Caco-2 (cell line): ENCODE measurements around the gene PIK3C3. TPM values are rescaled to one million over a fixed set of nuclear protein-coding genes. Genes with fewer than 3 reads are reported as not detected.

Experiments used
- BruUV-seq: library from RNA; stranded (reverse); fragments of 400-500 nt; replicated peaks from 2 replicates; lab custom pipeline; 2021; lab: Mats Ljungman, UMichigan
- CTCF ChIA-PET: fragments of 300-600 bp; sonication (Branson Sonifier 250); formaldehyde crosslinking; loops from one replicate; lab custom pipeline; 2022; ENCODE audit warnings: antibody characterized with exemption; lab: Charles Lee
- POLR2A ChIA-PET: fragments of 300-600 bp; sonication (Branson Sonifier 250); formaldehyde crosslinking; loops from one replicate; lab custom pipeline; 2022; ENCODE audit warnings: antibody characterized with exemption; lab: Charles Lee
- DNase-seq, 2 experiments: peaks; one replicate each; pipeline versions ENCODE4 v3.0.0 to v3.0.0-alpha.2; 2020 to 2022
- H3K27me3 ChIP-seq: replicated peaks from 2 replicates; pipeline ENCODE4 v1.6.0; 2011; ENCODE audit warnings: low read length; ENCODE audit not compliant: control insufficient read depth, insufficient read depth
- H3K36me3 ChIP-seq: 2 replicates; pipeline ENCODE4 v1.5.1; 2011; ENCODE audit warnings: low read length; ENCODE audit not compliant: control insufficient read depth, insufficient read depth
- H3K4me1 ChIP-seq: fragments of 250-450 bp; sonication (Bioruptor Pico); 2 replicates; pipeline ENCODE4 v1.5.1; 2020; ENCODE audit warnings: mild to moderate bottlenecking
- H3K4me3 ChIP-seq: 2 replicates; pipeline ENCODE4 v1.5.1; 2011; ENCODE audit warnings: low read depth, mild to moderate bottlenecking, control low read depth, low read length
- H3K9me3 ChIP-seq: fragments of 250-450 bp; sonication (Bioruptor Pico); 2 replicates; pipeline ENCODE4 v1.5.1; 2020; ENCODE audit warnings: mild to moderate bottlenecking, moderate library complexity
- H3K27ac Mint-ChIP-seq: one replicate; pipeline ENCODE4 v1.8.0; 2022; ENCODE audit warnings: mixed read lengths; ENCODE audit not compliant: unreplicated experiment
- H3K27me3 Mint-ChIP-seq: one replicate; pipeline ENCODE4 v1.8.0; 2022; ENCODE audit warnings: mixed read lengths; ENCODE audit not compliant: insufficient read depth, unreplicated experiment
- H3K36me3 Mint-ChIP-seq: one replicate; pipeline ENCODE4 v1.8.0; 2022; ENCODE audit warnings: mild to moderate bottlenecking, mixed read lengths; ENCODE audit not compliant: insufficient read depth, unreplicated experiment
- H3K4me1 Mint-ChIP-seq: one replicate; pipeline ENCODE4 v1.8.0; 2022; ENCODE audit warnings: low read depth, mixed read lengths; ENCODE audit not compliant: unreplicated experiment
- H3K4me3 Mint-ChIP-seq: one replicate; pipeline ENCODE4 v1.8.0; 2022; ENCODE audit warnings: mild to moderate bottlenecking, moderate library complexity, mixed read lengths; ENCODE audit not compliant: unreplicated experiment
- H3K9me3 Mint-ChIP-seq: one replicate; pipeline ENCODE4 v1.8.0; 2022; ENCODE audit warnings: mixed read lengths; ENCODE audit not compliant: unreplicated experiment
- intact Hi-C: fragments of 100-400 bp; cut with micrococcal nuclease; formaldehyde crosslinking; loops from one replicate; pipeline ENCODE4 v1.10.0; 2022; ENCODE audit not compliant: unreplicated experiment
- total RNA-seq: library from RNA; stranded (reverse); gene quantifications from 2 replicates; pipeline ENCODE4 v1.2.3, GENCODE V29; 2022
- TF ChIP-seq, protein P1 (sequence below), 2 experiments: fragments of 200-600 bp in 1 of 2; IDR thresholded peaks; 1 replicate in 1 of 2; 2 replicates in 1 of 2; pipeline versions ENCODE4 v1.5.1 to v1.8.0; 2011 to 2022; ENCODE audit warnings: antibody characterized with exemption in 1 of 2, control low read depth in 1 of 2, inconsistent platforms in 1 of 2, low read depth in 1 of 2, low read length in 1 of 2, mild to moderate bottlenecking in 1 of 2, moderate library complexity in 1 of 2; ENCODE audit not compliant: insufficient read depth in 1 of 2, severe bottlenecking in 1 of 2, unreplicated experiment in 1 of 2

The PIK3C3 gene
- total RNA-seq, 1 experiment from 2014 or later: 19.7 TPM

DNA sequence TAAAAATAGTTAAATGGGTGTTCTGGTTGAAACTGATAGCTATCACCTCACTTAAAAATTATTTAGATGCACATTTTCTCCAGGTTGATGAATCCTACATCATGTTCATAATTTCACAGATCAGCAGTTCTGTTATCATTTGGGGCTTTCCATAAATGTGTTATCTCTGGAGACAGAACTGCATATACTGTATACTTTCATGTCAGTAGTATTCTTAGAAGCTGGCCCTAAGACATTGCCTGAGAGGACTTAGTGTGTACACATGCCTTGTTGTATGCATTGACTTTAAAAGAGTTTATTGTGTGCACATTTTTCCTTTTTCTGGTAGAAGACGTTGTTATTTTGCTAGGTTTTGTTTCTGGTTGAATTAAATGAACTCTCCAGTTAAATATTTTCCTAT lies 41.0 kb downstream of the PIK3C3 start:
- no TSS peak for BruUV-seq
- Histone ChIP-seq H3K4me1 (no peaks in the 10 kb centered on the region), H3K27me3 (no peaks in the 10 kb centered on the region), H3K9me3 (no peaks in the 10 kb centered on the region), H3K4me3 (no peak overlapping the region), H3K36me3 (no peaks in the 10 kb centered on the region)
- TF ChIP-seq, protein P1, sequence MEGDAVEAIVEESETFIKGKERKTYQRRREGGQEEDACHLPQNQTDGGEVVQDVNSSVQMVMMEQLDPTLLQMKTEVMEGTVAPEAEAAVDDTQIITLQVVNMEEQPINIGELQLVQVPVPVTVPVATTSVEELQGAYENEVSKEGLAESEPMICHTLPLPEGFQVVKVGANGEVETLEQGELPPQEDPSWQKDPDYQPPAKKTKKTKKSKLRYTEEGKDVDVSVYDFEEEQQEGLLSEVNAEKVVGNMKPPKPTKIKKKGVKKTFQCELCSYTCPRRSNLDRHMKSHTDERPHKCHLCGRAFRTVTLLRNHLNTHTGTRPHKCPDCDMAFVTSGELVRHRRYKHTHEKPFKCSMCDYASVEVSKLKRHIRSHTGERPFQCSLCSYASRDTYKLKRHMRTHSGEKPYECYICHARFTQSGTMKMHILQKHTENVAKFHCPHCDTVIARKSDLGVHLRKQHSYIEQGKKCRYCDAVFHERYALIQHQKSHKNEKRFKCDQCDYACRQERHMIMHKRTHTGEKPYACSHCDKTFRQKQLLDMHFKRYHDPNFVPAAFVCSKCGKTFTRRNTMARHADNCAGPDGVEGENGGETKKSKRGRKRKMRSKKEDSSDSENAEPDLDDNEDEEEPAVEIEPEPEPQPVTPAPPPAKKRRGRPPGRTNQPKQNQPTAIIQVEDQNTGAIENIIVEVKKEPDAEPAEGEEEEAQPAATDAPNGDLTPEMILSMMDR (IDR thresholded peaks at IDR 0.05; ENCODE audit: insufficient read depth in 1 of 2, low read depth in 1 of 2, low read length in 1 of 2, severe bottlenecking in 1 of 2, unreplicated experiment in 1 of 2): no peak
- intact Hi-C loops: no loop called here
- POLR2A ChIA-PET: no interaction called here
- no peak overlapping the region for H3K4me3 Mint-ChIP-seq
- CTCF ChIA-PET: no interaction called here
- no peaks in the 10 kb centered on the region for H3K27me3 Mint-ChIP-seq
- peaks cover 20% of the 10 kb centered on the region for H3K36me3 Mint-ChIP-seq
- H3K4me1 Mint-ChIP-seq: no peaks in the 10 kb centered on the region
- no peak for DNase-seq
- H3K9me3 Mint-ChIP-seq: no peaks in the 10 kb centered on the region
- H3K27ac Mint-ChIP-seq: no peak overlapping the region

DNA sequence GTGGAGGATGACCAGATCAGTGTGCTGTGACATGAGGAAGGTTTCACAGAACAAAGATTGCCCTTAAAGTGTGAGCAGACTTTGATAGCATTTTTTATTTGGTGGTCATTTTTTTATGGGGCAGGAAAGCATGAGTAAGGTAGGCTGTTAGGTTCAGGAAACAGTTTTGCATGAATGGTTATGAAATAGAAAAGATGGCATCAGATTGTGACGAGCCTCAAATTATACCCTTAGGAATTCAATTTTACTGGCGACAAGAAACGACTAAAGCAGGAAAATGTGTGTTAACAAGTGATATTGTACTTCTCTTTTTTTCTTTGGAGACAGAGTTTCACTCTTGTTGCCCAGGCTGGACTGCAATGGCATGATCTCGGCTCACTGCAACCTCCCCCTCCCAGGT lies 44.7 kb downstream of the PIK3C3 start:
- H3K9me3 Mint-ChIP-seq: no peaks in the 10 kb centered on the region
- CTCF ChIA-PET: no interaction called here
- intact Hi-C loops: no loop called here

DNA sequence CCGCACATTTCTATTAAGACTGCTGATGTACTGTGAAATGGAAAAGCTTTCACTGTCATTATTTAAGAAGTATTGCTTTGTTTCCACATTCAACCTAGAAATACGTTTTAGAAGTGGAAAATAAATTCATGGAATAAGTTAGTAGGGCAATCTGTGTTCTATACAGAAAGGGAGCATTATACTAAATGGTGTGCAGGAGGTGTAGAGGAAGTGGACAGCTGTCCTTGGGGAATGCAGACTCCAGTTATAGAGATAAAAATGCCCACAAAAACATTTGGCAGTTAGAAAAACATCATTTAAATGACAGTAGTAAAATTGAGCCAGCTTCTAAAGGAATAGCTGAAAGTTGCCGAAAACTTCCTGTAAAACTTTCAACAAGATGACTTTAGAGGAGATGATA lies 46.8 kb downstream of the PIK3C3 start:
- TF ChIP-seq, protein P1 (IDR thresholded peaks at IDR 0.05; ENCODE audit: insufficient read depth in 1 of 2, low read depth in 1 of 2, low read length in 1 of 2, severe bottlenecking in 1 of 2, unreplicated experiment in 1 of 2): no peak
- Mint-ChIP-seq H3K36me3 (peaks cover 19% of the 10 kb centered on the region), H3K4me3 (no peak overlapping the region), H3K4me1 (no peaks in the 10 kb centered on the region), H3K27me3 (no peaks in the 10 kb centered on the region), H3K9me3 (no peaks in the 10 kb centered on the region), H3K27ac (no peak overlapping the region)
- no peak for DNase-seq
- intact Hi-C loops: no loop called here
- Histone ChIP-seq H3K9me3 (no peaks in the 10 kb centered on the region), H3K27me3 (no peaks in the 10 kb centered on the region), H3K4me1 (no peaks in the 10 kb centered on the region), H3K36me3 (no peaks in the 10 kb centered on the region), H3K4me3 (no peak overlapping the region)
- BruUV-seq: no TSS peak
- ChIA-PET POLR2A (no interaction called here), CTCF (no interaction called here)

More for the DNA sequence above, 44.7 kb downstream of the PIK3C3 start:
- Histone ChIP-seq H3K9me3 (no peaks in the 10 kb centered on the region), H3K4me1 (no peaks in the 10 kb centered on the region), H3K4me3 (no peak overlapping the region), H3K27me3 (no peaks in the 10 kb centered on the region), H3K36me3 (no peaks in the 10 kb centered on the region)
- Mint-ChIP-seq H3K36me3 (peaks cover 20% of the 10 kb centered on the region), H3K27me3 (no peaks in the 10 kb centered on the region), H3K27ac (no peak overlapping the region), H3K4me1 (no peaks in the 10 kb centered on the region), H3K4me3 (no peak overlapping the region)
- TF ChIP-seq, protein P1 (IDR thresholded peaks at IDR 0.05; ENCODE audit: insufficient read depth in 1 of 2, low read depth in 1 of 2, low read length in 1 of 2, severe bottlenecking in 1 of 2, unreplicated experiment in 1 of 2): no peak
- DNase-seq: no peak
- POLR2A ChIA-PET: no interaction called here
- BruUV-seq: no TSS peak
